Measurements from ENCODE around the gene XYLT1. TPM values are rescaled to one million over a fixed set of nuclear protein-coding genes. Genes with fewer than 3 reads are reported as not detected.

Gene XYLT1
- total RNA-seq, 1 experiment from 2014 or later = not detected

DNA sequence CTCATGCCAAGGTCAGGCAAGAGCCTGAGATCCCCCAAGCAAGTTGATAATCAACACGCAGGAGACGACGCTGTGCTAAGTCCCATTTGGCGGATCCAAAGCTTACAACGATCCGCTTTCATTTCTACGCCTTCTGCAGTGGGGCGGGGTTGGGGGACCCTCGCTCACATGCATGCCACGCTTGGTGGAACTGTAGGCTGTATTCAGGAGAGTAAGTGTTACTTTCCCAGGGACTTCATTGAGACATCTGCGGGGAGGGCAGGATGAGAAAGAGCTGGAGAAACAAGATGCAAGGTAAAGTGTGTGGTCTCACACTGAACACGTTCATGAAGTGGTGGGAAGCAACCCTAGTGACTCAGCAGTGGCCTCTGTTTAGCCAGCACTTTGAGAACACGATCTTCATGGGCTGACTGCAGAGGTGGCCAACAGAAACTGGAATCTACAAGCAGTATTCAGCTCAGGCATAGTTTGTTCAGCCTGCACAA is 100.5 kb downstream of the XYLT1 start:
- intact Hi-C loops (cut with micrococcal nuclease) = no loop called here
- no TSS peak for BruUV-seq (replicated peaks)
- Histone ChIP-seq H3K4me2 (ENCODE audit: low read length) (no peak overlapping the region), H3K4me3 (ENCODE audit: low read length) (no peak overlapping the region), H3F3A (ENCODE audit: low read length, unreplicated experiment) (no peaks in the 10 kb centered on the region), H3K4me1 (ENCODE audit: insufficient read depth, low read length) (no peaks in the 10 kb centered on the region), H2AFZ (ENCODE audit: low read length) (no peak overlapping the region), H3K9ac (ENCODE audit: low read length) (no peak overlapping the region), H3K36me3 (ENCODE audit: low read depth, low read length) (no peaks in the 10 kb centered on the region), H3K27me3 (ENCODE audit: low read length) (no peaks in the 10 kb centered on the region), H3K79me2 (ENCODE audit: low read length) (no peaks in the 10 kb centered on the region), H3K9me2 (replicated peaks; ENCODE audit: low read length) (no peaks in the 10 kb centered on the region), H3K9me3 (ENCODE audit: low read length) (no peaks in the 10 kb centered on the region), H3K27ac (ENCODE audit: low read length) (no peak overlapping the region), H4K20me1 (ENCODE audit: low read length) (no peaks in the 10 kb centered on the region)
- DNase-seq = no peak
- no peak for ATAC-seq
- POLR2A ChIA-PET (ENCODE audit: unreplicated experiment) = no interaction called here
- CTCF ChIA-PET = no interaction called here
- TF ChIP-seq EZH2 (IDR thresholded peaks at IDR 0.05; ENCODE audit: low read length, unreplicated experiment) (no peak), EZH2phosphoT487 (IDR thresholded peaks at IDR 0.05; ENCODE audit: borderline replicate concordance, low read length) (no peak)
- TF ChIP-seq, protein P1, sequence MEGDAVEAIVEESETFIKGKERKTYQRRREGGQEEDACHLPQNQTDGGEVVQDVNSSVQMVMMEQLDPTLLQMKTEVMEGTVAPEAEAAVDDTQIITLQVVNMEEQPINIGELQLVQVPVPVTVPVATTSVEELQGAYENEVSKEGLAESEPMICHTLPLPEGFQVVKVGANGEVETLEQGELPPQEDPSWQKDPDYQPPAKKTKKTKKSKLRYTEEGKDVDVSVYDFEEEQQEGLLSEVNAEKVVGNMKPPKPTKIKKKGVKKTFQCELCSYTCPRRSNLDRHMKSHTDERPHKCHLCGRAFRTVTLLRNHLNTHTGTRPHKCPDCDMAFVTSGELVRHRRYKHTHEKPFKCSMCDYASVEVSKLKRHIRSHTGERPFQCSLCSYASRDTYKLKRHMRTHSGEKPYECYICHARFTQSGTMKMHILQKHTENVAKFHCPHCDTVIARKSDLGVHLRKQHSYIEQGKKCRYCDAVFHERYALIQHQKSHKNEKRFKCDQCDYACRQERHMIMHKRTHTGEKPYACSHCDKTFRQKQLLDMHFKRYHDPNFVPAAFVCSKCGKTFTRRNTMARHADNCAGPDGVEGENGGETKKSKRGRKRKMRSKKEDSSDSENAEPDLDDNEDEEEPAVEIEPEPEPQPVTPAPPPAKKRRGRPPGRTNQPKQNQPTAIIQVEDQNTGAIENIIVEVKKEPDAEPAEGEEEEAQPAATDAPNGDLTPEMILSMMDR (conservative IDR thresholded peaks at IDR 0.05; ENCODE audit: low read depth, low read length) = no peak

DNA sequence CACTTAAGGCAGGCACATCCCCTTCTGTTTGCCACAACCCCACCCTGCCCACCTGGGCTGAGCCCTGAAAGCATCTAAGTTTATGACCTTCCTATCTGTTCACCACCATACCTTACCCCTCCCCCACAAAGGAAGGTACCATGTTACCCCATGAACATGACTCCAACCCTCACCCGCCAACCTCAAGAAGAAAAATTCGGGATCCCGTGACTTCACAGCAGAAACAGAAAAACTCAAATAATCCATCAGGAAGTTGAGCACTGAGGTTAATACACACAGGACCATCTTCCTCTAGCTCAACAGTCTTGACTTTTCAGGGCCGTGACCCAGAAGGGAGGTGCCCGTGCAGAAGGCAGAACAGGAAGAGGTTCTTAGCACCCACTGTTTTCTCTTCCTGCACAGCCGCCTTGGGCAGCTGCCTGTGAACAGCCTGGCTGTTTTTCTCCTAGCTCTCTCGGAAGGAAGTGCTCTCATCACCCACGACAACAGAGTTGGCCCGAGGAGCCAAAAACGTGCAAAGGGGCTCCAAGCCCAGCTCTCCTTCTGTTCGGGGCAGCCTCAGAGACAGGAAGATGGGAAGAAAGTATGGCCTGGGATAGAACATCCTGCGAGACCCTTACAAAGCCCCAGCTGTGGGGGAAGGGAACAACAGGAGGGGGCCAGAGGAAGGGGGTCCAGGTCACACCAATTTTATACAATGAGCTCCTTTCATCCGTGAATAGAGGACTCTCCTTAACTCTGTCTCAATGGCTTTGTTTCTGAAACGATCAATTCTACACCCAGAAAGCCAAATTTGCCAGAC is 101.1 kb downstream of the XYLT1 start:
- no peak for ATAC-seq
- intact Hi-C loops (cut with micrococcal nuclease) = no loop called here

More for the DNA sequence above, 101.1 kb downstream of the XYLT1 start:
- Histone ChIP-seq H3K79me2 (ENCODE audit: low read length) (no peaks in the 10 kb centered on the region), H3K36me3 (ENCODE audit: low read depth, low read length) (no peaks in the 10 kb centered on the region), H4K20me1 (ENCODE audit: low read length) (no peaks in the 10 kb centered on the region), H3K9me2 (replicated peaks; ENCODE audit: low read length) (no peaks in the 10 kb centered on the region), H3K9ac (ENCODE audit: low read length) (no peak overlapping the region), H3K9me3 (ENCODE audit: low read length) (no peaks in the 10 kb centered on the region), H2AFZ (ENCODE audit: low read length) (no peak overlapping the region), H3K4me3 (ENCODE audit: low read length) (no peak overlapping the region), H3K4me2 (ENCODE audit: low read length) (no peak overlapping the region), H3K4me1 (ENCODE audit: insufficient read depth, low read length) (no peaks in the 10 kb centered on the region), H3K27me3 (ENCODE audit: low read length) (no peaks in the 10 kb centered on the region), H3F3A (ENCODE audit: low read length, unreplicated experiment) (no peaks in the 10 kb centered on the region), H3K27ac (ENCODE audit: low read length) (no peak overlapping the region)
- CTCF ChIA-PET = no interaction called here
- no peak for DNase-seq
- no TSS peak for BruUV-seq (replicated peaks)
- TF ChIP-seq, protein P1 (conservative IDR thresholded peaks at IDR 0.05; ENCODE audit: low read depth, low read length) = no peak
- TF ChIP-seq EZH2phosphoT487 (IDR thresholded peaks at IDR 0.05; ENCODE audit: borderline replicate concordance, low read length) (no peak), EZH2 (IDR thresholded peaks at IDR 0.05; ENCODE audit: low read length, unreplicated experiment) (no peak)
- POLR2A ChIA-PET (ENCODE audit: unreplicated experiment) = no interaction called here
